Ovary (tissue), 3 donors: ENCODE data around the gene SS18L1.

Source experiments
- POLR2A ChIP-seq: fragments of 450-650 bp; IDR thresholded peaks from one replicate; pipeline ENCODE4 v1.6.1; 2017; ENCODE audit warnings: antibody characterized with exemption, mild to moderate bottlenecking, moderate library complexity
- TF ChIP-seq, protein P1 (sequence below), 3 donors: fragments of 450-650 bp in 2 of 3; fragments of 200-600 bp in 1 of 3; IDR thresholded peaks; one replicate each; pipeline versions ENCODE4 v1.5.1 to v1.8.0; 2016 to 2022; ENCODE audit warnings: antibody characterized with exemption in 3 of 3, mild to moderate bottlenecking in 1 of 3
- donor health status: DM: no; HTN: no; CAD: no.

DNA sequence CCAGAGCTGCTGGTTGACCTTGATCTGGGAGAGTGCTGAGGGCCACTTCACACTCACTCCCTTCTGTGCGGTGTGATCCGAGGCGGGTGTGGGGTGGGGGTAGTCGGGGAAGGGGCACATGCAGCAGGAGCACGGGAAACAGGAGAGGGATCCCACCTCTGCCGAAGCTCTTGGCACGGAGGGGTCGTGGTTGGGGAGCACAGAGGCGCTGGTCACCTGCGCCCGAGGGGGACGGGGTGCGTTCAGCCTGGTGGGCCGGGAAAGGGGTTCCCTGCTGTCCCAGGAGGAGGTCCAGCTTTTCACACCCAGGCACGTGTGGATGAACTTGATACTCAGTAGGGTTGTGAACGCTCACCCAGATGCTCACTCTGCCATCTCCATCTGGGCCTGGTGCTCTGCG lies 17.3 kb downstream of the SS18L1 start:
- no peak for TF ChIP-seq POLR2A
- TF ChIP-seq, protein P1, sequence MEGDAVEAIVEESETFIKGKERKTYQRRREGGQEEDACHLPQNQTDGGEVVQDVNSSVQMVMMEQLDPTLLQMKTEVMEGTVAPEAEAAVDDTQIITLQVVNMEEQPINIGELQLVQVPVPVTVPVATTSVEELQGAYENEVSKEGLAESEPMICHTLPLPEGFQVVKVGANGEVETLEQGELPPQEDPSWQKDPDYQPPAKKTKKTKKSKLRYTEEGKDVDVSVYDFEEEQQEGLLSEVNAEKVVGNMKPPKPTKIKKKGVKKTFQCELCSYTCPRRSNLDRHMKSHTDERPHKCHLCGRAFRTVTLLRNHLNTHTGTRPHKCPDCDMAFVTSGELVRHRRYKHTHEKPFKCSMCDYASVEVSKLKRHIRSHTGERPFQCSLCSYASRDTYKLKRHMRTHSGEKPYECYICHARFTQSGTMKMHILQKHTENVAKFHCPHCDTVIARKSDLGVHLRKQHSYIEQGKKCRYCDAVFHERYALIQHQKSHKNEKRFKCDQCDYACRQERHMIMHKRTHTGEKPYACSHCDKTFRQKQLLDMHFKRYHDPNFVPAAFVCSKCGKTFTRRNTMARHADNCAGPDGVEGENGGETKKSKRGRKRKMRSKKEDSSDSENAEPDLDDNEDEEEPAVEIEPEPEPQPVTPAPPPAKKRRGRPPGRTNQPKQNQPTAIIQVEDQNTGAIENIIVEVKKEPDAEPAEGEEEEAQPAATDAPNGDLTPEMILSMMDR (IDR thresholded peaks at IDR 0.05): no peak
